HG02981 (cell line): ENCODE results near the gene SMG6.
"Not testable (repeated sequence)": the region's sequence is repeated elsewhere in the genome, so short reads cannot be mapped to it uniquely, and the experiment has no call there.

Experiments
- ATAC-seq: cut with Tn5 transposase; IDR thresholded peaks from one replicate; pipeline ENCODE4 v1.9.1; 2021; ENCODE audit warnings: mild to moderate bottlenecking, moderate library complexity; ENCODE audit not compliant: unreplicated experiment

SMG6 gene

DNA sequence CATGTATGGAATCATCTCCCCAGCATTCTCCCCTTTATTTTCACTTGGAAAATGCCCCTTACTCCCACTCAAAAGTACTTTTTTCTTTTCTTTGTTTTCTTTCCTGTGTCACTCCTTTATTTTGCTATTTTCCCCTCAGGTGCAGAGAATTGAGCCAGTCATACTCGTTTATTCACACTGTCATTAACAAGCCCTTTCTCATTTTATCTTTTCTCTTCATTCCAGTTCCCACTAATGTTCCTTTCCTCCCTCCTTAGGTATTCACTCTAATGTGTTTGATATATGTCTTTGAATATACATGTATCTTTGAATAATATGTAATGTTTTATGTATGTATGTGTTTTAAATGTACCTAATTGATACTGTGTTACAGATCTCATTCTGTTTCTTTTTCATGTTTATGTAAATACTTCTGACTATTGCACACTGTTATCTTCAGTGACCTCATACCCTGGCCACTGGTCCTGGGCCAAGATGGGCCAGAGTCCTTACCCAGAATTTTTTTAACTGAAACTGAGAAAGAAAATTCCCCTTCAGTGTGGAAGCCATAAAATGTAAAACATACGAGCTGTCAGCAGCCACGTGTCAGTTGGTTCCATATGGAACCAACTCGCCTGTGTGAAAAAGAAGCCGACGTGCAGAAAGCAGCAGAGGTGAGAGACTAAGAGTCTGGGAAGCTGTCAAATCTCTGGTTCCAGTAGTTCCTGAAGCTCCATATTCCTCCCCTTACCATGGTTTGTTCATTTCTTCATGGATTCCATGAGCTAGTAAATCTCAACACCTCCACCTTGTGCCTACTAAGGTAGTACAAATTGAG lies 6.0 kb upstream of the SMG6 start:
- no peak for ATAC-seq

DNA sequence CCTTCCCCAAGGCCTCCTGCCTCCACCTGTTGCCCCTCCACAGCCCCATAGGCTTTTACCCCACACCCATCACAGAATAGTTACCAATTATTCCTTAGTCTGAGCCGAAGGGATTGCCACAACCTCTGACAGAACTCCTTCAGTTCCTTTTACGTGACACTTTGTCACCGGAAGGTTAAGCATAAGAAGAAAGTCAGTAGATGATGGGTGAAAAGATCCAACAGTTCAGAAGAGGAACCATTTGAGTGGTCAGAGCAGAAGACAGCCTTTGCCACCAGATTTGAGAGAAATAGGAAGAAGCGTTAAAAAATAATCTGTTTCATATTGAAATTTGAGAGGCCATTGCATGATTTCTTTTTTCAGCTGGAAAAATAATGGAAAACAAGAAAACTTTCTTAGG lies 1.3 kb upstream of the SMG6 start:
- ATAC-seq = no peak

DNA sequence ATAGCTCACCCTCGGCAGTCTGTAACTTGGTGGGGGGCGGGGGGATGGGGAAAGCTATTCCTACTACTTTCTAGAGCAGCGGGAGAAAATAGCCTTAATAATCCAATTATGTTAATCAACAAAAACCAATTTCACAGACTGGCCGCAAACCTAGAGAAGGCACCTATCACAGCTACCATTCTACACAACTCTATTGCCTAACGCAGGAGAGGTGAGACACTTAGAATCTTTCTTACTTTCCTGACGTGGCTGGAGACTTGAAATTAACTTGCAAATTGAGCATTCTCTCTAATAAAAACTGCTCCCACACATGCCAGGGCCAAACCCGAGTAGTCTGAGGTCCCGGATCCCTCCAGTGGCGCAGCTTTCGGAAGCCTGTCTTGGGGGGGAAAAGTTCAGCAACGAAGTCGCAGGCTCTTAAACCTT lies 794 bp downstream of the SMG6 start:
- peak; percentile 13 for ATAC-seq

DNA sequence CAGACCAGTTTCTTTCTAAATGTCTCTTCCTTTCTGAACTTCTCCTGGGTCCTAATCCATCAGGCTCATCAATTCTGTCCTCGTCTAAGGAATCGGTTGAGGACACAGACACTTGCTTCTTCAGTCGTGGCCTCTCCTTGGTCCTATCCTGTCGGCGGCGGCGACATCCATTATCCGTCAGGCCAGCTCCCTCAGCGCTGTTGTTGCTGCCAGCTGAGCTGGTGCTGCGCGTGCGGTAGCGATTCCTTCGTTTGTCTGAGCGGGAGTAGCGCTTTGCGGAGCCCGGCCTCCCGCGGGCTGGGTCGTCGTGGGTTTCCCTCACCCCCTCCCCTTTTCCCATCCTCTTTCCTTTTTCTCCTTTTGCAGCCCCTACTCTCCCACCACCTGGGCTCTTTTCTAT lies 3.8 kb downstream of the SMG6 start:
- ATAC-seq = no peak

DNA sequence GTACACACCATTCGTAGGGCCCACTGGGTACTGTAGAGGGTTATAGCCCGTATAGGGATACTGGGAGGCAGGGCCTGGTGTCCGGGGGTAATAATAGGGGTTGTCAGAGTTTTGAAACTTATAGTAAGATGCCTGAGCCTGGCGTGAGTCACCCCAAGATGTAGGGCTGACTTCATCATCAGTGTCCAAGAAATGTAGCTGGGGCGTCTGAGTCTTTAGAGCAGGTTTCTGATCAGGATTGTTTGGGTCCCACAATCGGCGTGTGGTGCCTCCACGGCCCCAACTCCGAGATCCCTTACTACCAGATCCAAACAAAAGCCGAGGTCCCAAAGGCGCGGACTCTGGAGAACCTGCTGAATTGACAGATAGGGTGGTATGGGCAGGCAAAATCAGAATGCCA lies 4.4 kb downstream of the SMG6 start:
- ATAC-seq = no peak

DNA sequence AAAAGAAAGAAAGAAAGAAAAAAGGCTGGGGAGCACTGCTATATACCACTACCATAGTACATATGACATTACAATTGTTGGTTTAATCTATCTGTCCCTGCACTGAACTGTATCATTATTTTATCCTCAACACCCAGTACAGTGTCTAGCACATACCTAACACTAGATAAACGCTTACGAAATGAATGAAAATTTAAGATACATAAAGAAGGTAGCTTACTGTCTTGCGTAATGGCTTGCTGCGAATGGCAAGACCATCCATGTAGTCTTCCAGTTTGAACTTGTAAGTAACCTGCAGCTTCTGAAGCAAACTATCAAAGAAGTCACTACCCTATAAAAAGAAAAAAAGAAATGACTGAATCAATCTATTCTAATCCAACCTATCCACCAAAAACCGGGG lies 6.6 kb downstream of the SMG6 start:
- no peak for ATAC-seq

DNA sequence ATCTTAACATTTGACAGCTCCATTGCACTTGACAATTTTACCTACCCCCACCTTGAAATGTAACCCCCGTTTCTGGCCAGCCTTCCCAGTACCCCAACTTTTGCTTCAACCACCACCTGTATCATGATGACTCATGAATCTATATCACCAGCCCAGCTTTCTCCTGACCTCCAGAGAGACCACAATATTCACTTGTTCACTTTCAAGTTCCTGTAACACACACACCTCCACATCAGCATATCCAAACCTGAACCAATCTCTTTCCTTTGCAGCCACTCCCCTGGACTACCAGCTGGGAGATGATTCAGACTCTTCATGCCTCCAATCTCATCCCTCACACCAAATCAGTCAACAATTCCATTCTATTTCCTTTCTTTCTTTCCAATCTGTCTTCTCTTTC lies 8.0 kb downstream of the SMG6 start:
- ATAC-seq = no peak

DNA sequence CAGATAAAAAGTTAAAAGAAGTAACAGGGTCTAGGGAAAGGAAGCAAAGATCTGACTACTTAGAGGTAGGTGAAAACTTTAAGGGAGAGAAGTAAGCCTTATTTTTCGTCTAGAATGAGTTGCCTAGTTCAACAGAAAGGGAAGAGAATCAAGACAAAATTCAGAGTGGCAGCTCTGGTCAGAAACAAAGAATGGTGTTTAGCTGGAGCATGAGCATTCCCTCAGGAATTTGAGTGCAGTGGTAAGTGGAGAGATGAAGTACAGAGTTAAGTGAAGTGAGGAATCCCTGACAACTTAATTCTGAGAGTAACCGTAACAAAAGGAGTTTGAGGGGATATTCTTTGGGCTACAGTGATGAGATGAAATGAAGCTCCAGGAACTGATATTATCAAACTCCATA lies 11.5 kb downstream of the SMG6 start:
- no peak for ATAC-seq

DNA sequence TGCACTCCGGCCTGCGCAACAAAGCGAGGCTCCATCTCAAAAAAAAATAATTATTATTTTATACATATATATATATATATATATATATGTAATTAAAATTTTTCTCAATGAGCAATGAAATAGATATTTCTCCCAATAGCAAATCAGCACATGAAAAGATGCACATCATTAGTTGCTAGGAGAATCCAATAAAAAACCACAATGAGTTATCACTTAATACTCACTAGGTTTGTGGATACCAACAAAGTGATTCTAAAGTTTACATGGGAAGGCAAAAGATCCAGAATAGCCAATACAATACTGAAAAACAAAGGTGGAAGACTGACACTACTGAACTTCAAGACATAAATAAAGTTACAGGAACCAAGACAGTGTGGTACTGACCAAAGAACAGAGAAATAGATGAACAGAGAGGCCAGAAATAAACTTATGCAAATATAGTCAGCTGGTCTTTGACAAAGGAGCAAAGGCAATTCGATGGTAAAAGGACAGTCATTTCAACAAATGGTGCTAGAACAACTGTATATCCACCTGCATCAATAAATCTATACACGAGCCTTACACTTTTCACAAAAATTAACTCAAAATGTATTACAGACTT lies 13.6 kb downstream of the SMG6 start:
- ATAC-seq = no peak

DNA sequence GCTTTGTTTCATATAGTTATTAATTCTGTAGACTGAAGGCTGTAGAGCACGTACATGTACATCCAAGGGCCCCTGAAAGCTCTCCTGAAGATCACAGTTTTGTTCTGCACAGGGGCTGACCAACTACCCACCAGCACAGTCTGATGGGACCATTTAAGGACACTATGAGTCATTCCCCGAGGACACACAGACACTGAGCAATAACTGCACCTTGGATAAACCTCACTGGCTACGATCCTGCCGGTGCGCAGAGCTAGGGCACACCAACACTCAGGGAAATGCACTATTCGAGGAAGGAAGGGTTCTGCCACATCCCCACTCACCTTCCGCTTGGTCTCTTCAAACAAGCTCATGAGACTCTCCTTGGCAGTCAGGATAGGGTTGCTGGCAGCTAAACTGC lies 20.3 kb downstream of the SMG6 start:
- no peak for ATAC-seq

DNA sequence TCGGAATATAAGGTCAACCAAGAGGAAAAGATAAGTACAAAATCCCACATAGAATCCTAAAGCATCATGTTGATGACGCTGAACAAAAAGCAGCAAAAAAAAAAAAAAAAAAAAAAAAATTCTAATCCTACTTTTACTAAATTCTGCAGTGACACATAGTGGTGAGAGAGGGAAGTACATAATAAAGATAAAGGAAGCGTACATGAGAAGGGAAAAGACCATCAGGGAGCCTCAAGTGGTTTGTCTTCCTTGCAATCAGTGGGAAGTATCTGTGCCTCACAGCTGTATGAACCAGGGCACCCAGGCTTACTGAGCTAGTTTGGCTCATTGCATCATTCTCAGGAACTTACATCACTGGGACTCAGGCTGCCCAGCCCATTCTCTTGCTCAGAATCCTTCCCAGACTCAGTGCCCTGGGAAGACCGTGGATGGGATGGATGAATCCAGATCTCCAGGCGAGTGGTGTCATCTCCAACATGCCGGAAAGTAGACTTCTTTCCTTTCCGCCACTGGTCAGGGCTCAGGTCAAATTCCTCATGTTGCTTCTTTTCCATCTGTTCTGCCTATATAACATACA lies 21.2 kb downstream of the SMG6 start:
- ATAC-seq = no peak

DNA sequence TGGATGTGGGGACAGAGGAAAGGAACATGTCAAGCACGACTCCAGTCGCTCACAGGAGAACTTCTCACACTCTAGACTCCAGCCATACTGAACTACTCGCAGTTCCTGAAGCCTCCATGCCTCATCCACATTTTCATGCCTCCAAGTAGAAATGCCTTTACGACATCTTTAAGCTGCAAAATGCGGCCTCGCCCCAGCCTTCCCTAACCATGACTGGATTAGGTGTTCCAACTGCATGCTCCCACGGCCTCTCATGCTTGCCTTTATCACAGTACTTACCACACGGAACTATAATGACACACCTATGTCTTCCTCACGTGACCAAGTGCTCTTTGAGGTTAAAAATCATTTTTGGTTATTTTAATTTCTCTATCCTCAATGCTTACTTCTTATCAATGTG lies 23.9 kb downstream of the SMG6 start:
- no peak for ATAC-seq

DNA sequence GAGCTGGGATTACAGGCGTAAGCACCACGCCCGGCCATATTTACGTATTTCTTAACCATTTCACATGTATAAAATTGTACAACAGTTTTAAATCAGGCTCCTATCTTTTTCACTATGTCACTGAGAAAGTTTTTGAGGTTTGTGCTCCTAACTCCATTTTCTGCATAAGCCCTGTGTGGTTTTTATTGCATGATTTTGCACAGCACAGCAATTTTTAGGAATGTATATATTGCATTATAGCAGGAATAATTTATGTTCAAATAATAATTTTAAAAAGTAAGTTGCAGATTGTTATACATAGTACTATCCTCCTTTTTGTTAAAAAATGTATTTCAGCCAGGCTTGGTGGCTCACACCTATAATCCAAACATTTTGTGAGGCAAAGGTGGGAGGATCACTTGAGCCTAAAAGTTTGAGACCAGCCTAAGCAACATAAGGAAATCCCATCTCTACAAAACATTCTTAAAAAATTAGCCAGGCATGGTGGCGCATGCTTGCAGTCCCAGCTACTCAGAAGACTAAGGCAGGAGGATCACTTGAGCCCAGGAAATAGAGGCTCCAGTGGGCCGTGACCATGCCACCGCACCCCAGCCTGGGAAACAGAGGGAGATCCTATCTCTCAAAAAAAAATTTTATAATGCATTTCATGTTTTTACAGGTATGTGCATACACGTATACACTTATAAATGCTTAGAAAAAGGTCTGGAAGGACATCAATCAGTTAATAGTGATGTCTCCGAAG lies 26.0 kb downstream of the SMG6 start:
- no peak for ATAC-seq

DNA sequence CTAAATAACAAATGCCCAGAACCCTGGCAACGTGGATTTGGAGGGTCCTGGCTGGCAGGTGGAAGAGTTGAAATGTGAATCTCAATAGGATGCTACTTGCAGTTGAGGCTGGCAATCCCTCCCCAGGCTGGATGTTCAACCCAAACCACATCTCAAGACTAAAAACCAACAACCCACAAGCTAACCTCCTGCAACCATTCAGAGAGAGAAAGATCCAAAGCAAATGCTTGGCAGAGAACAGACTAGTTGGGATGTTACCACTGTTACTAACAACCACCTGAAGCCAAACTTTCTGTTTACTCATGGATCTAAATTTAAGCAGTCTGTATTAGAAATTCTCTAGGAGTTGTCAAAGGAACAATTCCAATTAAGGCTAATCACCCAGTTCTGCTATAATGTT lies 27.9 kb downstream of the SMG6 start:
- no peak for ATAC-seq

DNA sequence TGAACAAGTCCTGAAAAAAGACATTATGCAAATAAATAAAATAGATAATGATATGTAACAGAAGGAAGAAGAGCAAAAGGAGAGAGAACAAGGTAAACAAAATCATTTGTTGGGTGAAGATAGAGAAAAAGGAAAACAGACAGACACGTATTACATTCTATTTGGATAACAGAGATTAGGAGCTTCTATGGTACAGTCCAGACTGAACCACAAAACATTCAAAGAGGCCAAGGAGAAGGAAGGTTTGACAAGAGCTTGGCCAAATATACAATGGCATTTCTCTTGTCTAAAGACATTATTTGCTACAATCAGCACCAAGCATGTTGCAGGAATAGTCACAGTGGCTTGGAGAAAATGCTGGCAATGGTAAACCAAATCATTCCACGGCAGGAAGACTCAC lies 29.2 kb downstream of the SMG6 start:
- ATAC-seq = no peak

DNA sequence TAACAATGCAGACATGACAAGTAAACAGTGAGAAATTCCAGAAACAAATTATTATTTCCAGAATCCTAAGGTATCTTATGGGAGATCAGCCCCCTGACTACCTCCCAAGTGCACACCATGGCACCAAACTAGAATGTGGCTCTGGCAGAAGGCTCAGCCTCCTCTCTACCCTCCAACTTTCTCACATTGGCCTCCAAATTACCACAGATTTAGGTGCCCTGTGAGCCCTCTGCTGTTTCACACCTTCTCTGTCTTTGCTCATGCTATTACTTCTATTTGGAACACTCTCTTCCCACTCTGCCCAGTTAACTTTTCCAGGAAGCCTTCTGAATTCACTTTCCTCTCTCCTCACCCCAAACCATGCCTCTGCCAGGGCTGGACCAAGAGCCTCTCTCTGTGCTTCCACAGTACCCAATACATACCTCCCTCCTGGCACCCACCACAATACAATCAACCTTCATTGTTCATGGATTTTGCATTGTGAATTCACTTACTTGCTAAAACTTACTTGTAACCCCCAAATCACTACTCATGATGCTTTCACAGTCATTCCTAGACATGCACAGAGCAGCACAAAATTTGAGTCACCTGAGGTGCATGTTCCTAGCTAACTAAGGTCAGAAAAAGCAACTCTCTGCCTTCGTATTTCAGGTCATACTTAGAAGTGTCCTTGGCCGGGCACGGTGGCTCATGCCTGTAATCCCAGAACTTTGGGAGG lies 31.4 kb downstream of the SMG6 start:
- no peak for ATAC-seq

DNA sequence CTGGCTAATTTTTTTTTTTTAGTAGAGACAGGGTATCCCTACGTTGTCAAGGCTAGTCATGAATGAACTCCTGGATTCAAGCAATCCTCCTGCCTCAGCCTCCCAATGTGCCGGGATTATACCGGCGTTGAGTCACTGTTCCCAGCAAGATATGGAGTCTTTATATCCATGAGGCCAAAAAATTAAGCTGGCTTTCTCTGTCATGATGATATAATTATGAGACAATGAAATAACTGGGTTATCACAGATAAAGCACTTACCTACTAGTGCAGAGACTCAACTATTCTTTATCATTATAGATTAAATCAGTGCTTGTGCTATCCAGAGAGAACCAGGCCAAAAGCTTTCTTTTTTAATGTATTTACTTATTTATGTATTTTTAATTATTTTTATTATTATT lies 36.2 kb downstream of the SMG6 start:
- ATAC-seq = no peak

DNA sequence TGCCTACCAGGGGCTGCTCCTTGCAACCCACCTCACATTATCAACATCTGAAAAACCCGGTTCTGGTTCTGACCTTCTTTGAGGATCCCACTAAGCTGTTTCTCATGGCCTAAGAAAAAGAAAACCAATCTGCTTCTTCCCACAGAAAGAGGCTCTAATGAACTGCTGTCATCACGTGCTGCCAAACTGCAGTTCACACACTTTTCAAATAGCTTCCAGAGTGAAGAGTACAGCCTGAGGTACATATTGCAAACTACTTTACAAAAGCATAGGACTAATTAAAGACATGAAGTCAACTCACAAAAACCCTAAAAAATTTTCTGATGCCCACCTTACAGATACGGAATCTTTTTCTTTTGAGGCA lies 36.7 kb downstream of the SMG6 start:
- ATAC-seq = peak; percentile 9

DNA sequence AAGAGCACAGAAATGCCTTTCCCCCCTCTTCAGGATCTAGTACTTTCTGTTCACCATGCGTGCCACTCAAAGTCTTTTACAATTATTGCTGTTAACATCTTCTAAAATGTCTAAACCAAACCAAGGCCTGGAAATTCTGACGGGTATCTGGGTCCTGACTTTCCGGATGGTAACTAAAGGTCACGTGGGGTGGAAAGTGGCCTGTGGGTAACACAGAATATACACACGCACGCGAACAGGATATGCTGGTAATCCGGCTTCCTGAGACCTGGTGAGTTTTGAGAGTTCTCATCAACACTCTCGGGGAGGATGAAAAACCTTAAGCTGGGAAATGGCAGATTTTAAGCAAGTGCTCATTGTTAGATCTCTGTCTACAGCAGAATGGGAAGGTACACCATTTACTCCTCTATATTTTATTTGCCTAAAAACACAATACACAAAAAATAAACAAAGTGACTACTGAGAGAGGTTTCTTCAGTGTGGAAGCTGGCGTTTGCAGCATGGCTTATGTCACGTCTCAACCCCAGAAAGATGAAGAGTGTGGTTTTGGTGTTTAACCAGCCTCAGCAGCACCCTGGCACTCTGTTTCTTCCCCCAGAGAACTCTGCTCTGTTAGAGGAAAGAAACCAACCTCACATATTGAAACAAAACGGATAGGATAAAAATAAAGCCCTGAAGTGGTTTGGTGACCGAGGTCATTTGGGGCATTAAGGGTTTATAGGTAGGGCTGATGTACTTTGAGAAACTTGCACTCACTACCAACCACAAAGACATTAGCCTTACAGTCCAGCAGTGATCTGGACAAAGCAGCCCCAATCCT lies 37.3 kb downstream of the SMG6 start:
- ATAC-seq = peak; percentile 64

DNA sequence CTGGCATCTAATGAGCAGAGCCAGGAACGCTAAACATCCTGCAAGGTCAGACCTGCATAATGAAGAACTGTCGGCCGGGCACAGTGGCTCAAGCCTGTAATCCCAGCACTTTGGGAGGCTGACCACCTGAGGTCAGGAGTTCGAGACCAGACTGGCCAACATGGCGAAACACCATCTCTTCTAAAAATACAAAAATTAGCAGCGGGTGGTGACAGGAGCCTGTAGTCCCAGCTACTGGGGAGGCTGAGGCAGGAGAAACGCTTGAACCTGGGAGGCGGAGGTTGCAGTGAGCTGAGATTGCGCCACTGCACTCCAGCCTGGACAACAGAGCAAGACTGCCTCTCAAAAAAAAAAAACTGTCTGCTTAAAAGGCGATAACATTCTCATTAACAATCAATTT lies 38.4 kb downstream of the SMG6 start:
- not testable (repeated sequence) for ATAC-seq
